Medulla oblongata (tissue), 1 donor: Measurements from ENCODE around the gene TREX2.
"Not testable (repeated sequence)": the region's sequence is repeated elsewhere in the genome, so short reads cannot be mapped to it uniquely, and the experiment has no call there.

ENCODE experiments used
- DNase-seq: peaks from one replicate; pipeline ENCODE4 v3.0.0-alpha.2; 2015; ENCODE audit errors: extremely low spot score

The TREX2 gene

GRCh38 chrX:153408871-153409351 is 36.9 kb downstream of the TREX2 start:
- DNase-seq, result no peak

- no peak for DNase-seq
Observed at GRCh38 chrX:153408221-153408721, 37.6 kb downstream of the TREX2 start.

- DNase-seq, result no peak
Observed at GRCh38 chrX:153407736-153408135, 38.1 kb downstream of the TREX2 start.

GRCh38 chrX:153406903-153407302 is 39.0 kb downstream of the TREX2 start:
- no peak for DNase-seq

- no peak for DNase-seq
Observed at GRCh38 chrX:153406011-153406410, 39.8 kb downstream of the TREX2 start.

GRCh38 chrX:153405426-153405825 is 40.4 kb downstream of the TREX2 start:
- DNase-seq, result no peak

GRCh38 chrX:153404333-153404732 is 41.5 kb downstream of the TREX2 start:
- not testable (repeated sequence) for DNase-seq

GRCh38 chrX:153401133-153401764 is 44.6 kb downstream of the TREX2 start, which contains the start of gene PNMA6E:
Gene PNMA6E, minus strand, starts transcription at chrX:153401350. Its CDS starts 2,501 bp downstream, at chrX:153398849.
- no peak for DNase-seq

GRCh38 chrX:153400146-153401132 is 45.4 kb downstream of the TREX2 start:
- no peak for DNase-seq

GRCh38 chrX:153398275-153398960 is 47.4 kb downstream of the TREX2 start:
- DNase-seq, result no peak

- no peak for DNase-seq
Observed at GRCh38 chrX:153397256-153397960, 48.4 kb downstream of the TREX2 start.

- DNase-seq, result no peak
Observed at GRCh38 chrX:153396320-153397195, 49.3 kb downstream of the TREX2 start.

- DNase-seq, result no peak
Observed at GRCh38 chrX:153395613-153396319, 50.1 kb downstream of the TREX2 start.

GRCh38 chrX:153394612-153395011 is 51.2 kb downstream of the TREX2 start:
- DNase-seq, result no peak
